Activated CD4-positive, alpha-beta T cell treated with anti-CD3 and anti-CD28 coated beads for 48 hours (primary cell): ENCODE measurements around the gene CFAP65.

Experiments
- DNase-seq: peaks from one replicate; pipeline ENCODE4 v3.0.0-alpha.2; 2020

The CFAP65 gene

GRCh38 chr2:219003979-219004378 is 37.3 kb downstream of the CFAP65 start:
- DNase-seq: no peak

GRCh38 chr2:219003267-219003634 is 38.1 kb downstream of the CFAP65 start:
- no peak for DNase-seq

DNA sequence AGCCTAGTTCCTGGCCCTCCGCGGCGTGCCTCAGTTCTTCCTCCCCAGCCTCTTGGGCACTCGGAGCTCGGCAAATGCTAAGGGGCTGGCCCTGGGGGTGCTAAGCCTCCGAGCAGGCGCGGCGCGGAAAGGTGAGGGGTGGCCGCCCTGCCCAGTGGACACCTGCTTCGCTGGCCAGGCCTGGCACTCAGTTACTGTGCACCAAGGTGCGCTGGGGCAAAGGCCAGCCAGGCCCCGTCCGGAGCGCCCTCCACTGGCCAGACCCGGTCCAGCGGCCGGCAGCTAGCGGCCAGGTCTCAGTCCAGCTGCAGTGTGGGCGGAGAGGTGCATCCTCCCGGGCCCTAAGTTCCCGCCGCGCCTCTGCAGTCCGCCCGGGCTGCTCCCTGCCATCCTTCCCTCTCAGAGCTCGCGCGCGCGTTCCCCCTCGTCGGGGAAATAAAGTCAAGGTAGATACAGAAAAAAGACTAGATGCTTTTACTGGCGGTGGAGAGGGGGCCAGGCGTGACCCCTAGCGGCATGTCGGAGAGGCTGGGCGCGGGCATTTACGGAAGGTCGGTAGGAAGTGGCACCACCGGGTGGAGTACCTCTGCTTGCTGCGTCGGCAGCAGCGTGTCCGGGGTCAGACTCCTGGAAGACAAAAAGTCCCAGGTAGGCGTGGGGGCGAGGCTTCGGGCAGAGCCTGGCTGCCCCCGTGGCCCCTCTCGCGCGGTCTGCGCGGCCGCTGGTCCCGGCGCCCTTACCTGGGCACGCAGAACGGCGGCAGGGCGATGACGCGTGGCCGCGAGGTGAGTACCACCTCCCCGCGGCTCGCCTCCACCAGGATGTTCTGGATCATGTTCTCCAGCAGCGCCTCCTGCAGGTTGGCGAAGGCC is 38.7 kb downstream of the CFAP65 start:
- peak; percentile 78 for DNase-seq

DNA sequence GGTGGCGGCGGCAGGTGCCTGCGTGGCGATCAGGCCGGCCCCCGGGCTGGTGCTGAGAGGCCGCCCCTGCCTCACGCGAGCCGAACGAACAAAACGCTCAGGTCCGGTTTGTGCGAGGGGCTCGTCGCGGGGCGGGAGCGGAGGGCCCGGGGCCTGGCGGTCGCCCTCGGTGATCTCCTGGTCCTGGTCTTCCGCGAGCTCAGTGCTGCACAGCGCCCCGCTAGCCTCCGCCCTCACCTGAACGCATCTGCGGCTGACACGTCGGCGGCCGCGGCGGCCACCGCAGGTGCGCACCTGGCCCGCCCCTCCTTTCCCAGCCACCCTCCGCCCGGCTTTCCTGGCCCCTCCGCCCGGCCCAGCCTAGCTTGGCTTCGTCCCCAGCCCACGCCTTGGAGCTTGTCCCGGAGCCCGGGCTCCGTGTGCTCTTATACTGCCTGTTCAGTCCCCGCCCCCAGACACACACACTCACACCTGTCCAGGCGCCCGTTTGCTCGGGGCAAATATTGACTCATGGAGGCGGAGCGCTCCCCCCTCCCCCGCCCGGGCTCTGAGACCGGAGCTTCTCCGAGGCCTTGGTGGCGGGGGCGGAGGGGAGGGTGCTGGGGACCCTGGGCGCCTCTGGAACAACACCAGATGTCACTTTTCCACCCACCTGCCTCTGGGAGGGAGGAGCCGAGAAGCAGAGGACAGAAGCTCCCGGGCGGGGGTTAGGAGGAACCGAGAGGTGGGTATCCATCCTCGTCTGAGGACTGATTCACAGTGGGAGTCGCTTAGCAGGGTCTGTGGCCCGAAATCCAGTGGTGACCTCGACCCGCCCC is 39.5 kb downstream of the CFAP65 start:
- DNase-seq: peak; percentile 51

DNA sequence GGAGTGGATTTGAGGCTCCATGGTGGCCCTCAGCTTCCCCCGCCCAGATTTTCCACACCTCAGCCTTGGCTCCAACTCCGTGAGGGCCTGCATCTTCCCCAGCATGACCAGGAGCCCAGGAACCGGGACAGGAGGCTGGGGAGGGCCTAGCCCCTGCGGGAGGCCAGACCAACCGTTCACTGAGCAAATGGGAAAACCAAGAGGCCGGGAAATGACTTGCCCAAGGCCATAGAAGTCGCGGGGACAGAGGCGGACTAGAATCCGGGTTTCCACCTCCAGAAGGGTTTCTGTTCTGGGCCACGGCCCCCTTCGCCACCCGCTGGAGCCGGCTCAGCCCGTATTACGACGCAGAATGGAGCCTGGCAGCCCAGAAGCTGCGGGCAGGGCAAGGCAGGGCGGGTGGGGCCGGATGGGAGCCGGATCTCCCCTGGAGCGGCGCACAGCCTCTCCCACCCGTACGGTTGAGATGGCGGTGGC is 40.2 kb downstream of the CFAP65 start:
- no peak for DNase-seq

- no peak for DNase-seq
These were observed 40.8 kb downstream of the CFAP65 start for GRCh38 chr2:219000569-219000960.

GRCh38 chr2:218999881-219000568 is 41.3 kb downstream of the CFAP65 start:
- no peak for DNase-seq

GRCh38 chr2:218999021-218999880 is 42.1 kb downstream of the CFAP65 start:
- no peak for DNase-seq

DNA sequence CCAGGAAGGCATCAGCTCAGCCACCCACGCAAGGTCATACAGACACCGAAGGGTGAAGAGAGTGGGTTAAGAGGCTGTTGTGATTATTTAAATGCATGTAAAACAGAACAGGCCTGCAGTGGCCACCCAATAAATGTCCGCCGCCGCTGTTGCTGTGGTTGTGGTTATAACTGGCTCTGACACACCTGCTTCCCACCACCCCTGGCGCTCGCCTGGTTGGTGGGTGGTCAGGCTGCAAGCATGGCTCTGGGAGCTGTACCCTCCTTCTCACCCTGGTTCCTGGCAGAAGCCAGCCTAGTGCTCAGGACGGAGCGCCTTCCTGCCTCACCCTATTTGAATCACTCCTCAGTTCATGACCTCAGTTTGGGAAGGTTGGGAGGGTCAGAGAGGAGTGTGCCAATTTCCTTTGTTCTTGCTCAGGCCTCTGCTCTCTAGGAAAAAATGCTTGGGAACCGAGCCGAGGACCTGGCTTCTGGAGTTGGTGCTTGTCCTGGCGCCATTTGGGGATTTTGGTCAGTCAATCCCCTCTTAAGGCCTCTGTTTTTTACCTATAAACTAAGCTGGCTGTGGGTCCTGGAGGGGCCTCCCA is 42.8 kb downstream of the CFAP65 start:
- DNase-seq: no peak

DNA sequence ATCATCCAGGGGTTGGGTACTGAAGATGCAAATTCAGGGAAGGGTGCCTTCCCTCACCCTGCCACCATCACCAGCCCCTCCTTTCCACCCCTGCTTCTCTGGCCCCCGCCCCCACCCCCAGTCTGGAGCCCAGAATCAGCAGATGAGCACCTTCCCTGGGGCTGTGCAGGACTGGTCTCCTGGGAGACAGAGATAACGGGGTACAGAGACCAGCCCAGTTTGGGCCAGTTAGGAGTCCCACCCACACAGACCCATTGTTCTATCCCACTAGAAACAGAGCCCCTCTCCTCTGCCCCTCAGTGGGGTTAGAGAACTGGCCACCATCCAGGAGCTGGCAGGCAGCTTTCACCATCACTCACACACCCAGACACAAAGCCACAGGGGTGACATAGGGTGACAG is 43.6 kb downstream of the CFAP65 start:
- no peak for DNase-seq

GRCh38 chr2:218996937-218997336 is 44.4 kb downstream of the CFAP65 start:
- DNase-seq: no peak

- DNase-seq: peak; percentile 91
These were observed 45.2 kb downstream of the CFAP65 start for GRCh38 chr2:218995972-218996711.

GRCh38 chr2:218995561-218995960 is 45.8 kb downstream of the CFAP65 start:
- DNase-seq: no peak

DNA sequence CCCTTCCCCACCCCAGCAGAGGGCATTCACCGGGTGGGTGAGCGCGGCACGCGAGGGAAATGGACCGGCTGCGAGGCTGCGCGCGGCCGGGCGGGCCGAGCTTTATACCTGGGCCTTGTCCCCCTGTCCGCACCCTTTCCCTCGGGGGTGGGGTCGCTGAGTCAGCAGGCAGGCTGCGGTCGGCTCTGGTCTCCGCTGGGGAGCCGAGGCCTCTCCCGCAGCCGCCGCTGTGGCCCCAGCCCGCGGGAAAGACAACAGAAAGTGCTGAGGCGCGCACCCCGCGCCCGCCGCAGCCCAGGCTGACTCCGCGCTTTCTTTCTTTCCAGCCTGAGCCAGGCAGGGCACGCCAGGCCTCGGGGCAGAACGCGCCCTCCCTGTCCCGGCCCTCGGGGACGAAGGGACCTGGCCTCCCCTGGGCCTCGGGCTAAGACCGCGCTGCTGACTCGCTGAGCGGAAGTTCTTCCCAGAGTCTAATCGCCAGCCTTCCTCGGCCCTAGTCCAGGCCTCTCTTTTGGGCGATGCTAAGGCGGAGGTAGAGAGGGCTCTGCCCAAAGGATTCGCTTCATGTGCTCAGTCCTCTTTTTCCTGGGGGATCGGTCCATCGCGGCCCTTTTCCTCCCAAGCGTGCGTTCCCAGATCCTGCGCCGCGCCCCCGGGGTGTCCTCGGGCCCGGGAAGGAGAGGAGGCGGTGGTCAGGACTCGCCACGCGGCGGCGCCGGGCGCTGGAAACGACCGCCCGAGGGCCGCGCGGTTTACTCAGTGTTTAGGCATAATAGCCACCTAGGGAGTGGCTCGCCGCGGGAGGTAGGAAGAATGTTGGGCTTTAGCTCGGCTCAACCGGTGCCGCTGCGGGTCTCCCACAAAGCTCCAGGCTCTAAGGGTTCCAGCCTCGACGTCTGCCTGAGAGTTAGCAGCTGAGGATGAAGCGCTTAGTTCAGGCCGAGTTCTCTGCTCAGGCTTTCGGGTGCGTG is 47.7 kb downstream of the CFAP65 start, which contains the start of gene CRYBA2:
Gene CRYBA2, minus strand, starts transcription at position 78 of the 971 bp plus-strand sequence. CDS start 246 bp downstream, outside the sequence.
- DNase-seq: no peak

- no peak for DNase-seq
These were observed 48.5 kb downstream of the CFAP65 start for GRCh38 chr2:218992703-218993344.

DNA sequence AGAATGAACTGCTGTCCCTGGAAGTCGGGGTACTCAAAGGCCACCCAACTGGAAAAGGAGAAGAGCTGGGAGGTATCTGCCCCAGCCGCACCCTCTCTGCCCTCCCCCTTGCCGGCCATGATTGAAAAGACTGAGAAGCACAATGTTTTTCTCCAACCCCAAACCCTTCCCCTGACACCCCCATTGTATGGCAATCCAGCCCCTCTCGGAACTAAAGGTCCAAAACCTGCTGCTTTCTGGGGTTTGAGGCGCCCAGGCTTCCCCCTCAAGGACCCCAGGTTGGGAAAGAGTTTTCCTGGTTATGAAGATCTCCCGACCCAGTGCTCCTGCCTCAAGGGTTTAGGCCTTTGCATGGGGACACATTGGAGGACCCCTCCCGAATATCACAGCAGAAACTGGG is 49.1 kb downstream of the CFAP65 start:
- no peak for DNase-seq

GRCh38 chr2:218991674-218992168 is 49.6 kb downstream of the CFAP65 start:
- DNase-seq: no peak

DNA sequence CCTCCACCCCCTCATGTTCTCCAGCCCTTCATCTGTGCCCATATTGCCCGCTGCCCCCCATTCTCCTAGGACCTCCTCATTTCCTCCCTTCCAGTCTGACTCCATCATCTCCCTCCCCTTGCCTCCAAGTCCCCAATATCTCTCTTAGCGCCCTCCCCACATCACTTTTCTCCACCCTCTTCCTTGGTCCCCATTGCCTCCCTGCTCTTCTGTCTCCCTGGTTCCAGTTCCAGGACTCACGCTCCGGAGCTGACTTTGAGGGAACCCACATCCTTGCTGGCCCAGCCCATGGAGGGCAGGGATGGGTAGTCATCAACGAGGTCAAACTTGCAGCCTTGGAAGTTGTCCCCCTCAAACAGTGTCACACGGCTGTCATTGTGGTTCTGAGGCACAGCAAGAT is 50.7 kb downstream of the CFAP65 start:
- DNase-seq: no peak

GRCh38 chr2:218990052-218990451 is 51.3 kb downstream of the CFAP65 start:
- no peak for DNase-seq
